T follicular helper cell (primary cell): ENCODE data around the gene RNF103.
A peak's percentile ranks its signal among the peaks of the same experiment; 100 is the strongest.
"Not testable (repeated sequence)": the region's sequence is repeated elsewhere in the genome, so short reads cannot be mapped to it uniquely, and the experiment has no call there.

Experiments
- DNase-seq: peaks from one replicate; pipeline ENCODE4 v3.0.0-alpha.2; 2020; ENCODE audit warnings: low read depth

The RNF103 gene

DNA sequence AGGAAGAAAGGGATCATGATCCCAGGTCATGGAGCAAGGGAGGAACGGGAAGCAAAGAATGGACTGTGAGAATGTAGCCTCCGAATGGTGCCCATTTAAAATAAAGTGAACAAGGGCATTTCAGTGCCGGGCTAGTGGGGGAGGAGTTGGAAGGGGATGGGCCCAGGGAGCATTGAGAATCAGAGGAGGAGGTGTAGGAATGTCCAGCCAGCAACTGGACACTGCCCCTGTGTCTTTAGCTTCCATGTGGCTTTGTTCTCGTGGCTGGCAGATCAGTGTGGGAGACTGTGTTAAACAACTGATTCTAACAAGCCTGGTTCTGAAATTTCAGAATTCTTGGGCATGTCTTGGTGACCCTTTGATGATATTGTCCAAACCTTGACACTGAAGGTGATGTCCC lies 1.4 kb upstream of the RNF103 start:
- no peak for DNase-seq

- no peak for DNase-seq
Observed at GRCh38 chr2:86624267-86624547, 542 bp upstream of the RNF103 start.

- DNase-seq, result peak; percentile 14
Observed at GRCh38 chr2:86623043-86623493, 597 bp downstream of the RNF103 start.

DNA sequence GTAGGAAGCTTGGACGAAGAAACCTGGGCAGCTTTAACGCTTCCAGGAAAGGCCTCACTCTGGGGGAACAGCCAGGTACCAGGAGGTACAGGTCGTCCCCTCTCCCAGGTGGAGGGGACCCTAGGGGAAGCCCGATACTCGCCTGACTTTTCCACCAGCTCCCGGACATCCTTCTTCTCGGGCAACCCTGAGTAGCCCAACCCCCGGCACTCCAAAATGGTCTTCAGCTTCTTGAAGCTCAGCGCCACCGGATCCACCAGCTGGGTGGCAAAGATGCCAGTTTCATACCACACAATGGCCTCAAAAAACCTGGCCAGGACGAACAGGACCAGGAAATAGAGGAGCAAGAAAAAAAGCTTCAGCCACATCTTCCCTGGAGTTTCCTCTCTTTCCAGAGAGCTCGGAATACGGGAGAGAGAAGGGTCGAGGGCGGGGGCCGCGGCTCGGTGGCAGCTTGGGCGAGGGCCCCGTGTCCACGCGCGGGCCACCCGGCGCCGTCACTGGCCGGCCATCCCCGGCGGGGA lies 1.1 kb downstream of the RNF103 start:
- peak; percentile 2 for DNase-seq

GRCh38 chr2:86621280-86621943 lies 2.3 kb downstream of the RNF103 start:
- DNase-seq, result no peak

DNA sequence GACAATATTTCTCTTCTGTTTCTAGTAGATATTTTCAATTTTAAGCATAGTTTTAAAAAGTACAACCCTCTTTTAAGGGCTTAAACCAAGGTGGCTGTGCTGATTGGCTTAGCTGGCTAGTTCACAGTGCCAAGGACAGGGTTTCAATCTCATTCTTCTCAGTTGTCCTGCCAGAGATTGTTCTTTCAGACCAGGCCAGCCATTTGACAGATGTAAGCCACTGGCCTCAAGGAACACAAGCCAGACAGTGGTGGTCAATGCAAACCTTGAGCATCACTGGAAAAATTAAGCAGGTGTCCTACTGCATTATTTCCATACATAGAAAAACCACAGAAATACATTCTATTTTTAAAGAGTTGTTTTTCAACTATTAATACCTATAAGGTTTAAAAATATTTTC lies 5.9 kb downstream of the RNF103 start:
- no peak for DNase-seq

DNA sequence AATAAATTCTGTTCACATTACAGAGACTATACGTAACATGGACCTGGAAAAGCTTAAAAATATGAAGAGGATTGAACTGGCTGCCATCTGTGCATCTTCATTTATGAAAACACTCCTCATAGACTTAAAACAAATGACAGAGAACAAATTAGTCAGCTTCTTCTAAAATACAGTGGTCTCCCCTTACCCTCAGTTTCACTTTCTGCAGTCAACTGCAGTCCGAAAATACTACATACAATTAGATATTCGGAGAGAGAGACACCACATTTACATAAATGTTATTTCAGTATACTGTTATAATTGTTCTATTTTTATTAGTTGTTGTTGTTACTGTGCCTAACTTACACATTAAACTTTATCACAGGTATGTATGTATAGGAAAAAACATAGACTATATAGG lies 6.5 kb downstream of the RNF103 start:
- no peak for DNase-seq

DNA sequence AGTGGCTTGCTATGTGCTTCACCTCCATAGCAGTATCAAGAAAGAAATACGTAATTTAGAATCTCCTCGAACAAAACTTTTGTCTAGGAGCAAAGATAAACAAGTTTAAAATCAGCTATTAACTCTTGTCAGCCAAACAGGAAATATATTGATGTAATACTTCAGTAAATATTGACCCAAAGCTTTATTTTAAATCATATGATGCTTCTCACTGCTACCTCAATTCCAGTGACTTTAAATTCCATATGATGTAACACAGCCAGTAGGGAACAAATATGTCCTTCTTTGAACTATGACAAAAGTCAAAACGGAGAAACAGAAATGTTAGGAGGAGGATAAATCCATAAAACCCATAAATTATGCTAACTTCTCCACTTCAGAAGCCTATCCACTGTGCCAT lies 7.2 kb downstream of the RNF103 start:
- no peak for DNase-seq

DNA sequence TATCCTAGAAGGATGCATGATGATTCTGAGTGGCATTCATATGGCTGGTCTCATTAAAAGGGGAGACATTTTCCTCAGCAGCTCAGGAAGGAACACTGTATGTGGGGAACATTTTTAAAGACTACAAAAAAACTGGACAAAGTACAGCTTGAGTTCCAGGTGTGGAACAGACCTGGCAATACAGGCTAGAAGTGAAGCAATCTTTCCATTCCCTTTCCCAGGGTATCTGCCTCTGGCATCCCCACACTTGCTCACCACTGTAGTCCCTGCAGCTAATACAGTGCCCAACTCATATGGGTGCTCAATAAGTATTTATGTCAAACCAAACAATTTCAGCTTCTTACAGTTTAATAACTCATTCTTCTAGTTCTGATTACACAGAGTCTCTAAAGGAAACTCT lies 8.1 kb downstream of the RNF103 start:
- DNase-seq, result no peak

DNA sequence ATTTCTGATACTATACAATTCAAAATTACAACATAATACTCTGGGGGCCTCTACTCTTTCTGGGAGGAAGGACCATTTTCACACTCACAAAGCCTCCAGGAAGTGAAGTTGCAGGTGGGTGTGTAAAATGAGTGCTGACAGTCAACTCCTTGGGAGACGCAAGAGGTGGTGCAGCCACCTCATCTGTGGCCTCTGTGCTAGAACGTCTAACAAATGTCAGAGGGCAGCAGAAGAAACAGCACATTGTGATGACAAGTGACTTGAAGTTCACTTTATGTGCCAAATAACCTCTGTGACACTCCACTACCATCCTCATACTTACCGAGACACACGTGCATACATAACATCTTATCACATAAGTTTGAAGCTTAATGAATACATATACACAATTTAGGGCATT lies 10.2 kb downstream of the RNF103 start:
- no peak for DNase-seq

GRCh38 chr2:86610871-86611270 lies 12.8 kb downstream of the RNF103 start:
- no peak for DNase-seq

GRCh38 chr2:86608832-86609410 lies 14.7 kb downstream of the RNF103 start:
- DNase-seq, result no peak

DNA sequence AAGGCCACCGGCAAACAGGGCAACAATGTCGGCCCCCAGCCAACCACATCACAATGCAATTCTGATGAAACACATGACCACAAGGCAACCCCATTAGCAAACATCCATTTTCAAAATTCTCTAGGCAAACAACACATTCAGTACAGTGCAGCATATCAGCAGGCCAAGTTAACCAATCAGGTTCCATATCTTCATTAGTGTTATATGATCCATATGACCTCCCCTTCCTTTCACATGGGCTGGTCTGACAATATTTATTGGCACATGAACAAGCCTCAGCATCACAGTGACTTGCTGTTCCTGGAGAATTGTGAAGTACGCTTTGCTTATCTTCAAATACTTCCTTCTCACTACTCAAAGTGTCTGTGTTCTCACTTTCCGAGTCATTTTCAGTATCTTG lies 19.8 kb downstream of the RNF103 start:
- no peak for DNase-seq

DNA sequence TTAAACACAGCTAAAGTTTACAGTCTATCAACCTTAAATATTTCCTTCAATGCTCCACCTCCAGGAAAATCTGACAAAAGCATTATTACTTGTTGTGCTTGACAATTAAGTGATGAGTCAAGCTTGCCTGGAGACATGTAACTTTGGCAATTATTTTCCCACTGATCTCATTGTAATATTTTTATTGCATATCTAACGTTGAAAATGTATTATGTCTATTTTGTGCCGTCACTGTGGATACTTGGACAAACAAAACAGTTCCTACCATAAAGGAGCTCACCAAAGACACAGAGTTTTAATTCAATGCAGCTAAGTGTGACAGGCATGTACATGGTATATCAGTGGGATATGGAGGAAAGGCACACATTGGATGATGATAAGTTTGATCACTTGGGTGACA lies 24.7 kb downstream of the RNF103 start:
- DNase-seq, result no peak

DNA sequence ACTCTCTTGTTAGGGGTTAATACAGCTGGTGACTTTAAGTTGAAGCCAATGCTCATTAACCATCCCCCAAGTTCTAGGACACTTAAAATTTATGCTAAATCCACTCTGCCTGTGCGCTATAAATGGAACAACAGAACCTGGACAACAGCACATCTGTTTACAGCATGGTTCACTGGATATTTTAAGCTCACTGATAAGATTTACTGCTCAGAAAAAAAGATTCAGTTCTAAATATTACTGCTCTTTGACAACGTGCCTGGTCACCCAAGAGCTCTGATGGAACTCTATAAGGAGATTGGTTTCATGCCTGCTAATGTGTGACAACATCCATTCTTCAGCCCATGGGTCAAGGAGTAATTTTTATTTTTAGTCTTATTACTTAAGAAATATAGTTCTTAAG lies 27.5 kb downstream of the RNF103 start:
- no peak for DNase-seq

- no peak for DNase-seq
Observed at GRCh38 chr2:86593266-86593665, 30.4 kb downstream of the RNF103 start.

- DNase-seq, result no peak
Observed at GRCh38 chr2:86592547-86593230, 31.0 kb downstream of the RNF103 start.

- DNase-seq, result not testable (repeated sequence)
Observed at GRCh38 chr2:86589701-86590100, 34.0 kb downstream of the RNF103 start.

DNA sequence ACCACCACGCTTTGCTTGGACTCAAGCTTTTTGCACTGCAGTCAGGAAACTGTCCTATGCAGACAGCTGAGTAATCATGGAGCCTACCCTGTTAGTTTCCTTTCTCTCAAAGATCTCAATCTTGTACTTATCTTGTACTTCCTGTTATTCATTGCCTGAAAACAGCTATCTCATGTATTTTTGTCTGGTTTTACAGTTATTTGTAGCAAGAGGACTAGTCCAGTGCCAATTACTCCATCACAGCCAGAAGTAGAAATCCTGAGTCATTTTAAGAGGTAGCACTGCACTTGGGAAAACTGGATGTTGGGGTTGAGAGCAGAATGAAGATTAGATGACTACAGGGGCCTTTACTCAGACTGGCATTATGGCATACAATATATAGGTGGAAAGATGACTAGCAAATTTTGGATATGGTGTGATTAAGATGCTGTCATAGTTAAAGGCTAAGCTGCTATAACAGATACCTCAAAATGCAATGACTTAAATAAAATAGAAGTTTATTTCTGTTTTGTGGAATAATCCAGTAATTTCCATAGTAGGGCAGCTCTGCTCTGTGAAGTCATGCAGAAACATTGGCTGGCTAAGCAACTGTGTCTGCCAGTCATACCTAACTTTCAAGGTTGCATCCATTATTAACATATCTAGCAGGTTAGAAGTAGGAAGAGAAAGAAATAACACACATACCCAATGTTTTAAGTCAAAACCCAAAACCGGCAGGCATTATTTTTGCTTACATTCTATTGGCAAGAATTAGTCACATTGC lies 39.3 kb downstream of the RNF103 start:
- DNase-seq, result no peak

- DNase-seq, result no peak
Observed at GRCh38 chr2:86580560-86580959, 43.1 kb downstream of the RNF103 start.

DNA sequence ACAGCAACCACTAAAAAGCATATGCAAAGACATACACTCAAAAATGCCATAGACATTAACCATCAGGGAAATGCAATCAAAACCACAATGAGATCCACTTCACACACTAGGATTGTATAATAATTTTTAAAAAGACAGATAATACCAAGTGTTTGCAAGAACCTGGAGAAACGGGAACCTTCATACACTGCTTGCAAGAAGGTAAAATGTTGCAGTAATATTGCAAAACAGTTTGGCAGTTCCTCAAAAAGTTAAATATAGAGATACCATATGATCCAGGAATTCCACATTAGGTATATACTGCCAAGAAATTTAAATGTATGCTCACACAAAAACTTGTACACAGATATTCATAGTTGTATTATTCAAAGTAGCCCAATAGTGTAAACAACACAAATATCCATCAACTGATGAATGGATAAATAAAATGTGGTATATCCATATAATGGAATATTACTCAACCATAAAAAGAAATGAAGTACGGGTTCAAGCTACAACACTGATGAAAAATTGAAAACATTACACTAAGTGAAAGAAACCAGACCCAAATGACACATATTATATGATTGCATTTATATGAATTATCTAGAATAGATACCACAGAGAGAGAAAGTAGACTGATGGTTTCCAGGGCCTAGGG lies 45.7 kb downstream of the RNF103 start:
- no peak for DNase-seq

- DNase-seq, result no peak
Observed at GRCh38 chr2:86570059-86570458, 53.6 kb downstream of the RNF103 start.
